B cell (primary cell): ENCODE measurements around the gene CGB8. TPM values are rescaled to one million over a fixed set of nuclear protein-coding genes. Genes with fewer than 3 reads are reported as not detected.

Experiments used
- ATAC-seq: fragments of 200-7000 bp; cut with Tn5 transposase; one replicate; pipeline ENCODE4 v1.10.0; 2021; ENCODE audit warnings: low read depth, mild to moderate bottlenecking, moderate number of reproducible peaks, moderate library complexity
- CTCF ChIA-PET: fragments of 350-600 bp; sonication (Branson Sonifier 250); formaldehyde crosslinking; loops from one replicate; lab custom pipeline; 2021; ENCODE audit warnings: antibody characterized with exemption, inconsistent platforms; lab: Charles Lee
- POLR2A ChIA-PET: fragments of 350-600 bp; sonication (Branson Sonifier 250); formaldehyde crosslinking; loops from one replicate; lab custom pipeline; 2021; ENCODE audit warnings: antibody characterized with exemption; lab: Charles Lee
- DNase-seq: peaks from one replicate; pipeline ENCODE4 v3.0.0; 2013
- H2AFZ ChIP-seq: 2 replicates; pipeline ENCODE4 v1.6.1; 2012; ENCODE audit warnings: mild to moderate bottlenecking, low read depth, low read length; ENCODE audit not compliant: insufficient read depth, poor library complexity, severe bottlenecking
- H3K27ac ChIP-seq, 2 donors: 1 replicate in 1 of 2; 2 replicates in 1 of 2; pipeline ENCODE4 v1.5.1; 2012 to 2013; ENCODE audit warnings: low read length in 2 of 2, mild to moderate bottlenecking in 2 of 2, moderate library complexity in 1 of 2
- H3K27me3 ChIP-seq, 4 experiments: fragments of 200-600 bp in 1 of 4; sonication (generic) in 1 of 4; replicated peaks in 1 of 4; 1 replicate in 2 of 4; 2 replicates in 2 of 4; pipeline versions ENCODE4 v1.6.1 to v1.7.0; 2013 to 2016; ENCODE audit warnings: low read length in 3 of 4, mild to moderate bottlenecking in 2 of 4, mixed read lengths in 1 of 4, moderate library complexity in 1 of 4; ENCODE audit not compliant: insufficient read depth in 4 of 4, control insufficient read depth in 3 of 4; ENCODE audit errors: control extremely low read depth in 1 of 4
- H3K36me3 ChIP-seq, 2 experiments: replicated peaks in 1 of 2; 1 replicate in 1 of 2; 2 replicates in 1 of 2; pipeline versions ENCODE4 v1.6.1 to v1.7.1; 2013; ENCODE audit warnings: low read length in 1 of 2; ENCODE audit not compliant: insufficient read depth in 2 of 2, control insufficient read depth in 1 of 2; ENCODE audit errors: control extremely low read depth in 1 of 2, extremely low read depth in 1 of 2
- H3K4me1 ChIP-seq, 2 donors: fragments of 200-600 bp in 1 of 2; sonication (generic) in 1 of 2; 1 replicate in 1 of 2; 2 replicates in 1 of 2; pipeline versions ENCODE4 v1.5.1 to v1.6.1; 2013 to 2017; ENCODE audit warnings: low read length in 2 of 2; ENCODE audit not compliant: control insufficient read depth in 2 of 2, insufficient read depth in 2 of 2
- H3K4me2 ChIP-seq: replicated peaks from 2 replicates; pipeline ENCODE3; 2012; ENCODE audit warnings: mild to moderate bottlenecking, low read depth, low read length; ENCODE audit not compliant: poor library complexity, severe bottlenecking
- H3K4me3 ChIP-seq, 5 experiments: fragments of 200-600 bp in 1 of 5; sonication (generic) in 1 of 5; 1 replicate in 3 of 5; 2 replicates in 2 of 5; pipeline versions ENCODE4 v1.5.1 to v1.7.0; 2011 to 2016; ENCODE audit warnings: low read length in 4 of 5, mild to moderate bottlenecking in 4 of 5, low read depth in 2 of 5, control low read depth in 1 of 5, moderate library complexity in 1 of 5; ENCODE audit not compliant: insufficient read depth in 1 of 5; ENCODE audit errors: control extremely low read depth in 1 of 5, extremely low read depth in 1 of 5
- H3K79me2 ChIP-seq: fragments of 200-600 bp; sonication (generic); one replicate; pipeline ENCODE4 v1.6.0; 2016; ENCODE audit warnings: low read length; ENCODE audit not compliant: control insufficient read depth, insufficient read depth
- H3K9ac ChIP-seq: fragments of 200-600 bp; sonication (generic); 2 replicates; pipeline ENCODE4 v1.6.1; 2017; ENCODE audit warnings: mild to moderate bottlenecking, low read length, moderate library complexity
- H3K9me3 ChIP-seq, 3 donors: one replicate each; pipeline versions ENCODE4 v1.6.1 to v1.7.1; 2013; ENCODE audit warnings: low read length in 2 of 3; ENCODE audit not compliant: control insufficient read depth in 2 of 3, insufficient read depth in 1 of 3; ENCODE audit errors: control extremely low read depth in 1 of 3
- H4K20me1 ChIP-seq: 2 replicates; pipeline ENCODE4 v1.6.0; 2012; ENCODE audit warnings: mild to moderate bottlenecking, low read length; ENCODE audit not compliant: insufficient read depth, control insufficient read depth, poor library complexity, severe bottlenecking
- H3K27ac Mint-ChIP-seq: one replicate; pipeline ENCODE4 v1.8.0; 2021; ENCODE audit warnings: mixed read lengths
- H3K27me3 Mint-ChIP-seq: one replicate; pipeline ENCODE4 v1.8.0; 2021; ENCODE audit warnings: mixed read lengths
- H3K4me1 Mint-ChIP-seq: one replicate; pipeline ENCODE4 v1.8.0; 2021; ENCODE audit warnings: mixed read lengths
- H3K4me3 Mint-ChIP-seq: one replicate; pipeline ENCODE4 v1.8.0; 2021; ENCODE audit warnings: mixed read lengths
- H3K9me3 Mint-ChIP-seq: one replicate; pipeline ENCODE4 v1.8.0; 2022; ENCODE audit warnings: mixed read lengths; ENCODE audit not compliant: insufficient read depth
- CTCF ChIP-seq: fragments of 200-600 bp; IDR thresholded peaks from one replicate; pipeline ENCODE4 v1.8.0; 2022; ENCODE audit warnings: antibody characterized with exemption, mild to moderate bottlenecking
- EZH2 ChIP-seq: IDR thresholded peaks from 2 replicates; pipeline ENCODE4 v1.6.1; 2012; ENCODE audit warnings: borderline replicate concordance, low read depth, mild to moderate bottlenecking, moderate library complexity, low read length; ENCODE audit not compliant: insufficient read depth, poor library complexity, severe bottlenecking
- WGBS: methylation state at CpG from one replicate; pipeline ENCODE4 v1.1.5; 2013; ENCODE audit warnings: missing lambda C conversion rate; ENCODE audit not compliant: insufficient coverage; 5-methylcytosine and 5-hydroxymethylcytosine counted together
- intact Hi-C: fragments of 100-400 bp; cut with micrococcal nuclease; formaldehyde crosslinking; loops from one replicate; pipeline ENCODE4 v1.10.0; 2022
- polyA plus RNA-seq: library from polyadenylated mRNA; depleted of rRNA; stranded (reverse); fragments of >200 nt; gene quantifications from 2 replicates; pipeline ENCODE4 v1.2.3, GENCODE V29; 2012
- small RNA-seq: library from RNA; depleted of rRNA; stranded (forward); fragments of <200 nt; gene quantifications from one replicate; pipeline ENCODE3, GENCODE V24; 2012; ENCODE audit warnings: low replicate concordance, low read depth; ENCODE audit not compliant: insufficient read length
- total RNA-seq, 2 donors: library from RNA; stranded (reverse); fragments of 120-200 nt in 1 of 2; gene quantifications; 1 replicate in 1 of 2; 2 replicates in 1 of 2; pipeline versions ENCODE4 v1.2.3 to v1.2.4, GENCODE V29; 2013 to 2022

Gene CGB8
- total and polyA plus RNA-seq, 2 donors (not counting 1 experiment from before 2014, with no cell fraction given) = not detected

- WGBS = 91% methylated on average over 5 of the region's 5 CpGs
- no peak overlapping the region for H3K4me3 Mint-ChIP-seq
- H3K27ac ChIP-seq = no peak overlapping the region
- no peak for DNase-seq
- ChIA-PET CTCF (interaction anchor here (0.6 to 2.2 kb wide), 10 partner anchors 10 to 534 kb away, joined by 3 to 10 read pairs (median 5); no protein-coding TSS in a partner anchor), POLR2A (interaction anchor here (0.7 kb wide), 1 partner anchor 22 kb away, joined by 4 read pairs; no protein-coding TSS in a partner anchor)
- intact Hi-C loops = loop anchor here (10.0 kb wide), 1 partner anchor 117 kb away; the partner anchor contains the start of genes C19orf73, LIN7B and PPFIA3
- no peaks in the 10 kb centered on the region for H3K9me3 ChIP-seq
- TF ChIP-seq CTCF = peak; percentile 18
- TF ChIP-seq EZH2 = no peak
- no peak overlapping the region for H3K4me2 ChIP-seq
- H4K20me1 ChIP-seq = peaks cover 20% of the 10 kb centered on the region
- H3K9me3 Mint-ChIP-seq = no peaks in the 10 kb centered on the region
- peaks cover 23% of the 10 kb centered on the region for H3K4me1 Mint-ChIP-seq
- H3K36me3 ChIP-seq = peaks cover 0 to 3% of the 10 kb centered on the region in 2 experiments
- peaks cover 6 to 18% of the 10 kb centered on the region in 2 donors for H3K4me1 ChIP-seq
- ATAC-seq = no peak
- no peak overlapping the region for H3K27ac Mint-ChIP-seq
- no peak overlapping the region for H3K4me3 ChIP-seq
- peaks cover 52% of the 10 kb centered on the region for H3K79me2 ChIP-seq
- H3K27me3 Mint-ChIP-seq = no peaks in the 10 kb centered on the region
- H3K9ac ChIP-seq = no peak overlapping the region
- H2AFZ ChIP-seq = no peak overlapping the region
- H3K27me3 ChIP-seq = no peaks in the 10 kb centered on the region
Observed at GRCh38 chr19:48997972-48998371, 50.9 kb downstream of the CGB8 start.

Small RNA genes lying within 50 kb of the gene (small RNA-seq; reads per million reads assigned to genes)
- gene MIR6798 (not detected), gene RN7SL708P (not detected)

Other genes with a start within 250 kb of the CGB8 start
- 39.1 and 42.9 TPM in 2 replicates for gene BCAT2, start 238.1 kb downstream of the CGB8 start, total RNA-seq
- gene BCAT2, start 238.1 kb downstream of the CGB8 start, polyA plus RNA-seq = 27.4 and 36.3 TPM in 2 replicates
- gene HSD17B14, start 212.6 kb downstream of the CGB8 start, total RNA-seq = 2.9 and 5.1 TPM in 2 replicates
- gene HSD17B14, start 212.6 kb downstream of the CGB8 start, polyA plus RNA-seq = 1.8 and 2.5 TPM in 2 replicates
- 5.5 and 6.2 TPM in 2 replicates for gene PLEKHA4, start 180.5 kb downstream of the CGB8 start, total RNA-seq
- gene PLEKHA4, start 180.5 kb downstream of the CGB8 start, polyA plus RNA-seq = 4.3 and 6.0 TPM in 2 replicates
- 122 and 128 TPM in 2 replicates for gene PPP1R15A, start 176.7 kb downstream of the CGB8 start, total RNA-seq
- 1,029 and 1,214 TPM in 2 replicates for gene PPP1R15A, start 176.7 kb downstream of the CGB8 start, polyA plus RNA-seq
- gene TULP2, start 150.4 kb downstream of the CGB8 start, total RNA-seq = not detected in 2 replicates
- not detected in 2 replicates for gene TULP2, start 150.4 kb downstream of the CGB8 start, polyA plus RNA-seq
- gene NUCB1, start 148.8 kb downstream of the CGB8 start, total RNA-seq = 134 and 136 TPM in 2 replicates
- 85.9 and 118 TPM in 2 replicates for gene NUCB1, start 148.8 kb downstream of the CGB8 start, polyA plus RNA-seq
- gene DHDH, start 115.4 kb downstream of the CGB8 start, total RNA-seq = 0.64 TPM in 1 of 2 replicates, not detected in the other
- gene DHDH, start 115.4 kb downstream of the CGB8 start, polyA plus RNA-seq = 0.82 TPM in 1 of 2 replicates, not detected in the other
- 92.7 and 95.3 TPM in 2 replicates for gene BAX, start 94.2 kb downstream of the CGB8 start, total RNA-seq
- gene BAX, start 94.2 kb downstream of the CGB8 start, polyA plus RNA-seq = 109 and 114 TPM in 2 replicates
- gene FTL, start 83.8 kb downstream of the CGB8 start, total RNA-seq = 881 and 937 TPM in 2 replicates
- 534 and 832 TPM in 2 replicates for gene FTL, start 83.8 kb downstream of the CGB8 start, polyA plus RNA-seq
- 62.7 and 63.0 TPM in 2 replicates for gene GYS1, start 55.8 kb downstream of the CGB8 start, total RNA-seq
- 22.7 and 28.9 TPM in 2 replicates for gene GYS1, start 55.8 kb downstream of the CGB8 start, polyA plus RNA-seq
- 36.1 and 44.8 TPM in 2 replicates for gene RUVBL2, start 55.2 kb downstream of the CGB8 start, total RNA-seq
- gene RUVBL2, start 55.2 kb downstream of the CGB8 start, polyA plus RNA-seq = 50.7 and 57.4 TPM in 2 replicates
- 1.1 TPM in 1 of 2 replicates, not detected in the other for gene LHB, start 32.0 kb downstream of the CGB8 start, total RNA-seq
- gene LHB, start 32.0 kb downstream of the CGB8 start, polyA plus RNA-seq = 1.6 and 4.7 TPM in 2 replicates
- gene CGB3, start 24.8 kb downstream of the CGB8 start, total RNA-seq = not detected in 2 replicates
- gene CGB3, start 24.8 kb downstream of the CGB8 start, polyA plus RNA-seq = not detected in 2 replicates
- gene CGB2, start 17.2 kb downstream of the CGB8 start, total RNA-seq = not detected in 2 replicates
- not detected in 2 replicates for gene CGB2, start 17.2 kb downstream of the CGB8 start, polyA plus RNA-seq
- not detected in 2 replicates for gene CGB1, start 12.2 kb downstream of the CGB8 start, total RNA-seq
- not detected in 2 replicates for gene CGB1, start 12.2 kb downstream of the CGB8 start, polyA plus RNA-seq
- not detected in 2 replicates for gene CGB5, start 5.3 kb downstream of the CGB8 start, total RNA-seq
- gene CGB5, start 5.3 kb downstream of the CGB8 start, polyA plus RNA-seq = not detected in 2 replicates
- gene CGB7, start 8.6 kb upstream of the CGB8 start, total RNA-seq = not detected in 2 replicates
- not detected in 2 replicates for gene CGB7, start 8.6 kb upstream of the CGB8 start, polyA plus RNA-seq
- not detected in 2 replicates for gene NTF4, start 15.7 kb upstream of the CGB8 start, total RNA-seq
- gene NTF4, start 15.7 kb upstream of the CGB8 start, polyA plus RNA-seq = not detected in 2 replicates
- 0.10 TPM in 1 of 2 replicates, not detected in the other for gene KCNA7, start 23.6 kb upstream of the CGB8 start, total RNA-seq
- gene KCNA7, start 23.6 kb upstream of the CGB8 start, polyA plus RNA-seq = not detected in 2 replicates
- gene SNRNP70, start 36.3 kb upstream of the CGB8 start, total RNA-seq = 598 and 610 TPM in 2 replicates
- gene SNRNP70, start 36.3 kb upstream of the CGB8 start, polyA plus RNA-seq = 954 and 1,219 TPM in 2 replicates
- gene LIN7B, start 65.3 kb upstream of the CGB8 start, total RNA-seq = 12.4 and 13.1 TPM in 2 replicates
- 7.4 and 7.5 TPM in 2 replicates for gene LIN7B, start 65.3 kb upstream of the CGB8 start, polyA plus RNA-seq
- gene C19orf73, start 70.0 kb upstream of the CGB8 start, total RNA-seq = 3.9 and 5.3 TPM in 2 replicates
- 8.2 and 9.8 TPM in 2 replicates for gene C19orf73, start 70.0 kb upstream of the CGB8 start, polyA plus RNA-seq
- 0.80 and 3.4 TPM in 2 replicates for gene PPFIA3, start 70.4 kb upstream of the CGB8 start, total RNA-seq
- 1.5 and 2.1 TPM in 2 replicates for gene PPFIA3, start 70.4 kb upstream of the CGB8 start, polyA plus RNA-seq
- not detected in 2 replicates for gene HRC, start 106.3 kb upstream of the CGB8 start, total RNA-seq
- gene HRC, start 106.3 kb upstream of the CGB8 start, polyA plus RNA-seq = not detected in 2 replicates
- not detected in 2 replicates for gene TRPM4, start 108.7 kb upstream of the CGB8 start, total RNA-seq
- gene TRPM4, start 108.7 kb upstream of the CGB8 start, polyA plus RNA-seq = 0.24 TPM in 1 of 2 replicates, not detected in the other